Stimulated activated CD8-positive, alpha-beta memory T cell treated with anti-CD3 and anti-CD28 coated beads, Interleukin-15, amount 100 ng/mL, for 4 hours (primary cell): Measurements from ENCODE around the gene ITGA2.

Source experiments
- DNase-seq, 2 donors: peaks; one replicate each; pipeline ENCODE4 v3.0.0-alpha.2; 2020; ENCODE audit warnings: low read depth in 2 of 2

The ITGA2 gene

DNA sequence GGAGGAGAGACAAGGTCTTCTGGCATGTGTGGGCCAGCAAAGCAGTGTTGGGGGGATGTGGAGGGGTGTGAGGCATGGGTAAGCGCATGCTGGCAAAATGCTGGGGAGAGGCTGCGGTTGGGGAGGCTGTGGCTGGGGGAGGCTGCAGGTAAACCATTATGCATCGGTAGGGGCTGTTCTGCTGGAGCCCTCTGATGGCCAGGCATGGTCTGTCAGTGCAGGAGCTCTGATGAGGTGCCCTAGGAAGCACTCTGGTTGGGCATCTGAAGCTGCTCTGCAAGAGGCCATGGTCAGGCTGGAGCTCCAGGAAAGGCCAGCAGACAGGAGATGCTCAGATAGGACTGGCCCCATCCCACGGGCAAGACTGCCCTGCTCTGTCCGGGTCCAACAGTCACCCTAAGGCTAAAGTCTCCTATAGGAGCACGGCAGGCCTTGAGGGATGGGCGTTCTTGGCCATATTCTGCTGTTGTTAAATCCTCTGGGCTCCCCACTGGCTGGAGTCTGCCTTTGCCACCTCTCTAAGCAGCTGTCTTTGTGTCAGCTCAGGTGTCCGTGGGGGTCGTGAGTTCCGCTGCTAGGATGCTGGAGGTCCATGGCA, 28.7 kb downstream of the ITGA2 start:
- no peak for DNase-seq

DNA sequence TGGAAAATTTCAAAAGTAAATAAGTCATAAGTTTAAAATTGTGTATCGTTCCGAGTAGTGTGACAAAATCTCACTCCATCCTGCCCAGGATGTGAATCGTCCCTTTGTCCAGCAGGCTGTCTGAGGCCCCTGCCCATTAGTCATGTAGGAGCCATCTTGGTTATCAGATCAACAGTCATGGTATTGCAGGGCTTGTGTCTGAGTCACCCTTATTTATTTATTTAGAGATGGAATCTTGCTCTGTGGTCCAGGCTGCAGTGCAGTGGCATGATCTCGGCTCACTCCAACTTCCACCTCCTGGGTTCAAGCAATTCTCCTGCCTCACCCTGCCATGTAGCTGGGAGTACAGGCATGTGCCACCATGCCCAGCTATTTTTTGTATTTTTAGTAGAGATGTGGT, 30.2 kb downstream of the ITGA2 start:
- DNase-seq, result no peak

DNA sequence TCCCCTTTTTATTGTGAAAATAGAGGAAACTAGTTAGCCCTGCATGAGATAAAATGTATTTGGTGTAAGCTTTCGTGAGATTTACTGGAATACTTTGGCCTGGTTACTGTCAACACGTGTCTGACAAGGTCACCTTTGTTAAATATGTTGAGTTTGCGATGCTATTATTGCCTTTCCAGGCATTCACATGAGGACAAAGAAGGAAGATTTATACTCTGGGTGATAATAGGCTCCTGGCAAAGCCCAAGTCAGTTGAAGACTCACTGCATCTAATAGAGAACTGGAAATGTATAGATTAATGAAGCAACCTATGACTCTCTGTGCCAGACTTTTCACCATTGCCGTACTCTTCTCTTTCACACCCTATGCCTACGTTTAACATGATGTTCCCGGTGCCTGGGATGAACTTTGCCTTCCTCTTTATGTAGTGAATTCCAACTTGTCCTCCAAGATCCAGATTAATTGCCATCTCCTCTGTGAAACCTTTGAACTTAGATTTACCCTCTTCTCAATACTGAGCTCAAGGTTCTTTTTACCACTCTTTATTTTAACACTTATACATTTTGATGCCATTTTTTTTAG, 33.9 kb downstream of the ITGA2 start:
- no peak for DNase-seq

DNA sequence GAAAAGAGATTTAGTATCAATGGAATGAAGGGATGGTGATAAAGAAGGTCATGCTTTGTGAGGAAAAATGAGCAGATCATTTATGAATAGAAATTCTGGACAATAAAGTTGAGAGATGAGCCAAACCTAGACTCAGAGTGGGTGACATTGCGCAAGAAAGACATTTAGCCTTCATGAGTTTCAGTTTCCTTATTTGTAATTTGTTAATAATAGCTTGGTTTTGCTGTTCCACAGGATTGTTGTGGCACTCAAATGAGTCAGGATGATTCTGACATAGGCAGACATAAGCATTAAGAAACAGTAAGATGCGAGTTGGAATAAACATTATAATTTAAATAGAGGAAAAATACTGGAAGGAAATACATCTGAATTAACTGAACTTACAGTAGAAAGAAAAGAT, 34.8 kb downstream of the ITGA2 start:
- no peak for DNase-seq

DNA sequence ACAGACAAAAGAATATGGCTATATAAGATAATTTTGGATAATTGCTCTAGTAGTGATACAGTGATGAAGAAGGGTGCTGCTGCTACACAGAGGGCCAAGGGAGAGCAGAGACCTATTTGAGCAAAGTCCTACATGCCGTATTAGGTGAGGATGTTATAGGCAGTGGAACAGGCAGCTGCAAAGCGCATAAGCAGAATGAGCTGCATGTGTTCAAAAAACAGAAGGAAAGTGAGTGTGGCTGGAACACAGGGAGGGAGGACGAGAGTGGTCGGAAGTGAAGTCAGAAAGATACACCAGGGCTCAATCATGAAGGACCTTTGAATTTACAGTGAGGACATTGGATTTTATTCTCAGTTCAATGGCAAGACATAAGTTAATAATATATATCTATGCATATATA, 35.4 kb downstream of the ITGA2 start:
- DNase-seq, result no peak

DNA sequence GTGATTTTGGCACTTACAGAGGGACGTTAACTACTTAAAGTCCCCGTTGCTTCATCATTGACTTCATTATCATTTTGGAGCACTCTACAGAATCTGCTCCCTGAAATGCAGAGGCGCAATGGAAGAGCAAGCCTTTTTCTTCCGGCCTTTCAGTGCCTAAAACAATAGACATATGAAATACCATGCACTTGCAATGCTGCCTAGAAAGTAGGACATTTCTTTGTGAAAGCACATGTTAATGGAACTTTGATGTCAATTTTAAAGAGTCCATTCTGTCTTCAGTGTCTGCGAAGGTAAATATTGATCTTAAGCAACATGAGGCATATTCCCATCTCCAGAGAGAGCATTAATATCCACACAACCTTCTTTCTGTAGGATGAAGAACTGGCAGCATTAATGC, 36.3 kb downstream of the ITGA2 start:
- no peak for DNase-seq

DNA sequence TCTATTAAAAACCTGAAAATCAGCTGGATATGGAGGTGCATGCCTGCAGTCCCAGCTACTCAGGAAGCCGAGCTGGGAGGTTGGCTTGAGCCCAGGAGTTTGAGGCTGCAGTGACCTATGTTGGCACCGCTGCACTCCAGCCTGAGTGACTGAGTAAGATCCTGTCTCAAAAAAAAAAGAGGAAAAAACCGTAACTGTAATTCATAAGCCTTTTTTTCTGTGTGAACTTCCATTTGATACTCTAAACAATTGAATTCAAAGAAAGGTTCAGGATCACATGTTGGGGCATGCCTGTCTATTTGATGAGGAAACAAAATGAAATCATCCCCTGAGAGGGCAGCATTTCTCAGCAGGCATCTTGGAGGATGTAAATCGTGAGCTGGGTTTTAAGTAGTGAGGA, 38.8 kb downstream of the ITGA2 start:
- DNase-seq, result no peak

DNA sequence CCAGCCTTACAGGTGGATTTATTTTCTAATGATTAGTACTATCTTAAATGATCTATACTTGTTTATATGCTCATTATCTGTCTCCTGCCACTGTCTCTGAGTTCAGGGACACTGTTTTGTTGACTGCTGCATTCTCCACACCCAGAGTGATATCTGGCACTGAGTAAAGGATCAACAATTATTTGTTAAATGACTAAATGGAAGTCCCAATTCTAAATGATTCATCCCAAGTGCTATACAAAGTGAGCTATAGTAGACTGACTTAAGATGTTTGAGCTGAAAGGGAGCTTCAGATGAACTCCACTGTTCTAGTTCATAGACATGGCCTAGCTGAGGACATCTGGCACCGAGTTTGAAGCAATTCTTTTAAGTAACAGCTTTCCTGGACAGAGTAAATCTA, 40.5 kb downstream of the ITGA2 start:
- DNase-seq, result no peak

DNA sequence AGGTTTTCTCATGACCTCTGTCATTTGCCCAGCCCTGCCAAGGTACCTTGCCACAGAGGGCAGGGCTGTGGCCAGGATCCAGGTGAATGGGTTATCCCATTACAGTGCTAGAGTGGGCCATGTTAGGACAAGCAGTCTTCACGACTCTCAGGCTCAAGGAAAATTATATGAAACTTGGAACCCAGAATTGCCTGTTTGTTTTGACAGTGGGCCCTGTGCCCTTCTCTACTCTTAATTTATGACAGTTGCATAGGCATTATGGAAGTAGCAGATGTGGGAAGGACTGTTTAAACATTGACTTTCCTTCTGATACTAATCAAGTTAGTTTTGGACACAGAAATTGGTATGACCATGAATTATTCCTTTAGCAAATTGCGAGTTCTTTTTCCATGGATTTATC, 41.7 kb downstream of the ITGA2 start:
- DNase-seq, result no peak

DNA sequence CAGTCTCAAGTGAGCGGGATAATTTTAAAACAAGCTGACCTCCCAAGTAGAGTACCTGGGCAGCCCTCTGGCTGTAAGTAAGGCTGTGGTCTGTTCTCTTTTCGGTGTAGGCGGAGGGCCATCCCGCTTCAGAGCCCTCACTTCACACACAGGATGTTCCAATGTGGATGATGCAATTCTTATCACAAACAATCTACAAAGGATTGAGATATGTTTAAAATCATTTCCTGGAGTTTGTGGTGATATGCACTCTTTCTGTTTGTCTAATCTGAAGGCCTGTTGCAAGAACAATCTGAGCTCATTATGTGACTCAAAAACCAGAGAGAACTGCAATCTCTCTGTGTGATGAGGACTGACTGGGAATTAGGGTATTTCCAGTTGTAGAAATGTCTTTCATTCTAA, 42.5 kb downstream of the ITGA2 start:
- DNase-seq, result no peak

DNA sequence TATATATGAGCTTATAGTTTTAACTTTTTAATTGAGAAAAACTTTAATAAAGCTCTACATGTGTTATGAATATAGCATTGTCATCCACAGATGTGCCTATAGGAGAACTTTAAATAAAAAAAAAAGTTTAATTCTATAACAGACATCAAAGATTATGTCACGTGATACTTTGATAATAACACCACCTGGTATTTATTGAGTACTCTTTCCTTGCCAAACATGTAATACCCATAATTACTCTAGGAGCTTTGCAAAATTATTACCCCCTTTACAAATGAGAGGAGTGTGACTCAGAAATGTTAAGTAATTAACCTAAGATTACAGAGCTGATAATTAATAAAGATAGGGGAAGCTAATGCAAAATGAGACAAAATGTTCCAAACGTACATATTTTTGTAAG, 43.0 kb downstream of the ITGA2 start:
- no peak for DNase-seq

DNA sequence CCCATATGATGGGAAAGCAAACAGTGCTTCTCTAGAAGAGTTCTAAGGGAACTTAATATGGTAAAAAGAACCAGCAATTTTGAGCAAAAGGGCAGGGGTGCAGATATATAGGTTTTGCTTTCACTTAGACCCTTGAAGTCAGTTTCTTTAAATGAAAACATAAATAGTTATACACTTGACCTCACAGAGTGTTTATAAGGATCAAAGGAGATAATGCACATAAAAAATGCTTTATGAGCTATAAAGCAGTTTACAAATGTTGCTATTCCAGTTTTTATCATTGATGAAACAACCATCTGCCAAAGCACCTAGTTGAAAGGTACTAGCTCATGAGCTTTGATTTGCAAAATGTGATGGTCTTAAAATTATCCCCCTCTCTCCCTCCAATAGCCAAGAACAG, 45.7 kb downstream of the ITGA2 start:
- no peak for DNase-seq

DNA sequence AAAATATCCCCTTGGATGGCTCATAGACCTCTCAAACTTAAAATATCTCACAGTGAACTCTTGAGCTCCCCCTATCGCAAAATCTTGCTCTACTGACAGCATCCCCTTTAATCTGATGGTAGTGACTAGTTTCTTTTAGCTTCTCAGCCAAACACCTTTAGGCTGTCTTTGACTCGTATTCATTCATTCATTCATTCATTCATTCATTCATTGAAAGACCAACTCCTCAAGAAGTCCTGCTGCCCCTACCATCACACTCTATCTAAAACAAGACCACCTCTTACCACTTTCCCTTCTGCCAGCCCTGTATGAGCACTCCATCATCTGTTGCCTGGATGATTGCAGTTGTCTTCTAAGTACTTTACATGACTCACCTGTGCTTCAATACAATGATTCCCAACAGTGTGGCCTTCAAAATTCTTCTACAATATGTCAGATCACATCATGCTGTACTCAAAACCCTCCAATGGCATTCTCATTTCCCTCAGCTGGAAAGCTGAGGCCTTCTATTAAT, 46.8 kb downstream of the ITGA2 start:
- no peak for DNase-seq

DNA sequence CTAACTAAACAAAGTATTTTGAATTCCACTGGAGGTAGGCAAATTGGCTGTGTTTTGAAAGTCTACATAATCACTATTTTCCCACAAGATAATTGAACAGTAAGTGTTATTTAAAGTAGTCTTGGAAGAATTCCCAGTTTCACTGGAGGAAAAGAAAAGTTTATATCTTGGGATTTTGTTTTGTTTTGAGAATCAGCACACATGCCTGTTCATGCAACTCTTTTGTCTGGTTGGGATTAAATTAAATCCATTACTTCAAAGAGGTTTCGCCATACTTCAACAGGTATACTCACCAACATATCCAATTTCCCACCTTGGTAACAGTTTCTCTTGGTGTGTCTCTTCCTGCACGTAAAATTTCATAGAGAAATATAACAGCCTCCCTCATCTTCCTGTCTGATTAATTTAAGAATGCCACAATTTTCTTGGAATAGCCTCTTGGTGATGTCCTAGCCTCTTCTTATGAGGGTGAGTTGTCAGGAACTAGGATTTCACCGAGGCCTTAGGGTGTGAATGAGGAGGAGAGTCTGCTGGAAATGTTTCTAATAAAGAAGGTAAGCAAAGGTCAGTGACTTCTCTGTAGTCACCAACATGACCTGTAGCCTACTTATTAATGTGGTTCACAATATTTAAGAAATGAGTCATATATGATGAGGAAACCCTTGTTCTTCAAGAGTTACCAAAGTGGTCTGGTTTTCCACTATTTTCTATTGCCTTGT, 48.1 kb downstream of the ITGA2 start:
- no peak for DNase-seq

DNA sequence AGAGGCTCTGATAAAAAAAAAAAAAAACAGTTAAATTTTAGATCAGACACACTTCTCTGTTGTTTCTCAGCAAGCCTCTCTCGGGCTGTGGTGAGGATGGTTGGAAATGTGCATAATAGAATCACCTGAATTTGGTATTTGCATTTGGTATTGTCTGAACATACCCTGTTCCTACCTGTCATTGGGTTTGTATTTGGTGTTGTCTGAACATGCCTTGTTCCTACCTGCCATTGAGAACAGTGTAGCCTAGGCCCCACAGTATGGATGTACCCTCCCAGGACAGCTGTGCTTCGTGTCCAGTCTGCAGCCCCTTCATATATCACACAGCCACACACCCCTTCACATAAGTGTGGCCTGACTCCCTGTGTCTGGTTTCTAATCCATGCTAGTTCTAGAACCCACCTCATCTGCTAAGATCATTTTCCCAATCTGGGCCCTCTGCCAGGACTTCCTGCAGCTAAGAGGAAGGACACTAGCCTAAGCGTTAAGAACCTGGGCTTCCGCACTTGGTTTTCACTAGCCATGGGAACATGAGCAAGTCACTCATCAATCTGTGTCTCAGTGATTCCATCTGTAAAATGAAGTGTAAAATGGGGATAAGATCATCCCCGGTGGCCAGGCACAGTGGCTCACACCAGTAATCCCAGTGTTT, 49.2 kb downstream of the ITGA2 start:
- no peak for DNase-seq

DNA sequence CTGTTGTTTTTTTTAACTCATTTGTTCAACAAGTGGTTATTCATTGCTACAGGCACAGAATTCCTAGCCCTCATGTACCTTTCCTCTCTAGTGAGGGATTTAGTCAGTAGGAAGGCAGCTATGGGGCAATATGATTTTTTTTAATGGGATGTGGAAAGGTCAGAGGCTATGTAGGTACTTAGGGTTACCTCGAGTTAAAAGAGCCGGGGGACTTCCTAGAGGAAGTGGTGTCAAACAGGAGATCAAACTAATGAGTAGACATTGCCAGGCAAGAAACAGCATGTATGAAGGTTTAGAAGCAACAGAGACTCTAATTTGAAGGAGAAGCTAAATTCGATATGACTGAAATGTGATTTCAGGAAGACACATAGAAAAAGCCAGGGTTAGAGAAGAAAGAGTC, 50.7 kb downstream of the ITGA2 start:
- no peak for DNase-seq

DNA sequence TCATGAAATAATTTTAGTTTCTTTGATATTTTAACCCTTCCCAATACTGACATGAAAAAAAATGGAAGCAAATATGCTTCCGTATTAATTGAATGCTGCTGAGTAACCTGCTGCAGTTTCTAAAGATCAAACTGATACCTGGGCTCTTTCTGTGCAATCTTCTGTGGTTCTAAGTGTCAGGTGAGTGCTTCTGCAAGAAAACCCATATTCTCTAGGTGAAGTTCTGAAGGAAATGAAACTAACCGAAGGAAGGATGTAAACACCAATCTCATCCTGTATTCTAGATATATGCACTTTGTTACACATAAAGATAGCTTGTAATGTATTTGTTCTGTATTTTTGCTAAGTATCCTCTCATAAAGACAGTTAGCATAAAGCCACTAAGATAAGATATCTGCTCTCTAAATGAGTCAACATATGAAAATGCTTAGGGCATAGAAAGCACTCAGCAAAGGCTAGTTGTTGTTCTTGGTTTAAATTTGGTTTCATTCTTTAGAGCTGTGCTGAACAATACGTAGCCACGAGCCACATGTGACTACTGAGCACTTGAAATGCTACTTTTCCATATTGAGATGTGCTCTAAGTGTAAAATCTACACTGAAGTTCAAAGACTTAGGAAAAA, 52.0 kb downstream of the ITGA2 start:
- DNase-seq, result no peak

DNA sequence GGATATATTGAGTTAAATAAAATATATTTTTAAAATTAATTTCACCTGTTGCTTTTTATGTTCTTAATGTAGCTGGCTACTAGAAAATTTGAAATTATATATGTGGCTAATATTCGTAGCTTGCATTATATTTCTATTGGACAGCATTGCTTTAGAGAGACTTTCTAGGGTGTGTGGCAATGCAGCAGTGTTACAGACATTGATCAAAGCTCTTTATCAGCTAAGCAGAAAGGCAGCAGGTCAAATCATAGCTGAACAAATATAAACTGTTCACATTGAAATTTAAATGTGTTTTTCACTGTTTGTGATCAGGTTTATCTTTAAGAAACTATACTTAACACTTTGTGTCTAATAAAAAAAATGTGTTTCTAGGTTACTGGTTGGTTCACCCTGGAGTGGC, 52.6 kb downstream of the ITGA2 start:
- no peak for DNase-seq

DNA sequence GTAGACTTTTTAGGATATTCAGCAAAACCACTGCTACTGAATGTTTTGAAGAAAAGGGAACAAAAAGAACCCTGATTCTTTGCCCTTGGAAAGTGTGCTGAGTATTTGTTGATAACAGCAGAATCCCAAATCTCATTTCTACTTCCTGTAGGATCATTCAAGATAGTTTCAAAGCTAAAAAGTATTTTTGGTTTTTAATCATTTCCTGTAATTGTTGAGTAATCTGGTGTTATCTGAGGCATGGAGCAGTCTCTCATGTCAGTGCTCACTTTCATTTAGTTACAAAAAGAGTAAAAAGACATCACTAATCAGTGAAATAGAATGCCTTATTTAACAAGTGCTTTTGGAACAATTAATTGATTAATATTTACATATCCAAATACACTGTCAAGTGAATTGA, 56.1 kb downstream of the ITGA2 start:
- no peak for DNase-seq

DNA sequence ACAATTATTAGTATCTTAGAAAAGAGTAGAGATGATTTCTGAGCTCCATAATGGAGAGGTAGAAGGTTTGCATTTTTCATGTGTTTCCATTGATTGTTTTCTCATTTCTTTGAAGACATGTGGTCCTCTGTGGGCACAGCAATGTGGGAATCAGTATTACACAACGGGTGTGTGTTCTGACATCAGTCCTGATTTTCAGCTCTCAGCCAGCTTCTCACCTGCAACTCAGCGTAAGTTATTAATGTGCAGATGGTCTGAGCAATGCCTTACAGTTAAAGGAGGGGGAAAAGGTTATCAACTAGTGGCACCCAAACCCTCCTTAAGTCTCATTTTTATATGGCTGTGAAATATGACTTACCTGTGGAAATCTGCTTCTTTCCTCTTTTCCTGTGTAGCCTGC, 59.1 kb downstream of the ITGA2 start:
- DNase-seq, result no peak

DNA sequence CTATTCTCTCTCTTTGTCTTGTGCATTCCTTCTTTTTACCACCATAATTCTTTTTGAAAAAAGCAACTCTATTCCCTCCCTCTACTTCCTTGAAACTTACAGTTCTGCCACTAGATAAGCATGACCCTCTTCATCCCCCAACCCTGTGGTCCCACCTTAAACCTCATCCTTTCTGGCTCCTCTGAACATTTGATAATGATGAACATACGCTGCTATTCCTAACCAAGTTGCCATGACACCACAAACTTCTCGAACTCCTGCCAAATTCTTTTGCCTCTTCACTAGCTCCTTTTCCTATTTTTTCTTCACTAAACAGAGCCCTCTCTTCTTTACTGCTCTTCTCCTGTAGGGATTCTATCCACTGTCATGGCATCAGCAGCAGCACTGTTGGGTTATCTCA, 63.3 kb downstream of the ITGA2 start:
- no peak for DNase-seq

DNA sequence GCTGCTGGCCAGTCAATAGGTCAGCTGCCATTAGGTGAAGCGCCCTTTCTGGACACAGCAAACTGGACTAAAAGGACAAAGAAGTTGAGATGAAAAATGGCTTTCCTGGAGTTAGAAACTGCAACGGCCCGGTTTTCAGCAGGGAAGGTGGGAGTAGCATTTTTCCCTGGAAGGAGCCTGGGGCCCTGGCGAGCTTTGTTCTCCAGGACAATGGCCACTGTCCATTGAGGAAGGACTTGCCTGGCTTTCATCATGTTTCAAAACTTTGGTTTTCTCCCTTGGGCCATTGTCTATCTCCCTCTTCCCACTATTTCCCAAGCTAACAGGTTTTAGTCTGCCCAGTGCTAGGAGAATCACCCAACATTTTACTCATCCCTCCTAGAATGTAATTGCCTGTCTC, 64.2 kb downstream of the ITGA2 start:
- no peak for DNase-seq
